ENCODE results near the gene ALG9.

DNA sequence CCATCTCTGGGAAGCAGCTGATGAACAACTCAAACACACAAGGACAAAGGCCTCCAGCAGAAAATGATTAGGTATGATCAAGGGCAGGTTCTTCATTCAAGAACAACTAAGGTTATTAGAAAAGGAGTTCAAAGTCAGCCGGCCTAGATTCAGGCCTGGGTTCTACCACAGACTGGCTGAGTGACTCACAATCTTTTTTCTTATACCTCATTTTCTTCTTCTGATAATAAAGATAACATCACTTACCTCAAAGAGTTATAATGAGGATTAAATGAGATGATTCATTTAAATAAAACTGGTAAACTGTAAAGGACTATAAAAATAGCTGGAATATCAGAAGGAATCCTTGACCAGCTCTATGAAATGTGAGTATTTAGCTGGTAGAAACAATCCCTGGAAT is 55.9 kb downstream of the ALG9 start:
- TF ChIP-seq CTCF (conservative IDR thresholded peaks at IDR 0.05) (no peak), ZFX (IDR thresholded peaks at IDR 0.05) (no peak)

Measured in C4-2B (cell line).